Forelimb muscle (tissue), 1 donor: Measurements from ENCODE around the gene NFKBIZ. TPM values are rescaled to one million over a fixed set of nuclear protein-coding genes. Genes with fewer than 3 reads are reported as not detected.

Experiments
- DNase-seq: peaks from one replicate; pipeline ENCODE4 v3.0.0-alpha.2; 2013; ENCODE audit warnings: low read depth
- polyA plus RNA-seq: library from polyadenylated mRNA; unstranded; fragments of 120-200 nt; gene quantifications from one replicate; pipeline ENCODE4 v1.2.1, GENCODE V29; 2013; ENCODE audit not compliant: insufficient read length

The NFKBIZ gene
- polyA plus RNA-seq, 1 donor, result 2.4 TPM

- DNase-seq, result no peak
These were observed 23.3 kb upstream of the NFKBIZ start for GRCh38 chr3:101825904-101826445.

GRCh38 chr3:101827211-101828174 is 21.8 kb upstream of the NFKBIZ start:
- DNase-seq, result peak; percentile 63

- no peak for DNase-seq
These were observed 21.0 kb upstream of the NFKBIZ start for GRCh38 chr3:101828276-101828675.

GRCh38 chr3:101828691-101829436 is 20.4 kb upstream of the NFKBIZ start:
- DNase-seq, result no peak

GRCh38 chr3:101829437-101829830 is 19.9 kb upstream of the NFKBIZ start:
- no peak for DNase-seq

- DNase-seq, result no peak
These were observed 19.4 kb upstream of the NFKBIZ start for GRCh38 chr3:101829874-101830273.

- DNase-seq, result no peak
These were observed 15.8 kb upstream of the NFKBIZ start for GRCh38 chr3:101833446-101833974.

GRCh38 chr3:101835676-101836075 is 13.6 kb upstream of the NFKBIZ start:
- DNase-seq, result no peak

GRCh38 chr3:101836160-101836559 is 13.2 kb upstream of the NFKBIZ start:
- DNase-seq, result no peak

- DNase-seq, result no peak
These were observed 12.4 kb upstream of the NFKBIZ start for GRCh38 chr3:101836652-101837598.

GRCh38 chr3:101838691-101839090 is 10.6 kb upstream of the NFKBIZ start:
- no peak for DNase-seq

- DNase-seq, result no peak
These were observed 9.2 kb upstream of the NFKBIZ start for GRCh38 chr3:101840066-101840465.

- DNase-seq, result no peak
These were observed 6.9 kb upstream of the NFKBIZ start for GRCh38 chr3:101842245-101842934.

- no peak for DNase-seq
These were observed 6.4 kb upstream of the NFKBIZ start for GRCh38 chr3:101842935-101843330.

GRCh38 chr3:101845425-101845824 is 3.9 kb upstream of the NFKBIZ start:
- no peak for DNase-seq

- no peak for DNase-seq
These were observed 2.6 kb upstream of the NFKBIZ start for GRCh38 chr3:101846709-101847108.

GRCh38 chr3:101847328-101847727 is 2.0 kb upstream of the NFKBIZ start:
- DNase-seq, result no peak

- no peak for DNase-seq
These were observed 988 bp upstream of the NFKBIZ start for GRCh38 chr3:101848326-101848725.

- DNase-seq, result no peak
These were observed 466 bp downstream of the NFKBIZ start for GRCh38 chr3:101849714-101850245.
